Measurements from ENCODE around the gene ANAPC15.

DNA sequence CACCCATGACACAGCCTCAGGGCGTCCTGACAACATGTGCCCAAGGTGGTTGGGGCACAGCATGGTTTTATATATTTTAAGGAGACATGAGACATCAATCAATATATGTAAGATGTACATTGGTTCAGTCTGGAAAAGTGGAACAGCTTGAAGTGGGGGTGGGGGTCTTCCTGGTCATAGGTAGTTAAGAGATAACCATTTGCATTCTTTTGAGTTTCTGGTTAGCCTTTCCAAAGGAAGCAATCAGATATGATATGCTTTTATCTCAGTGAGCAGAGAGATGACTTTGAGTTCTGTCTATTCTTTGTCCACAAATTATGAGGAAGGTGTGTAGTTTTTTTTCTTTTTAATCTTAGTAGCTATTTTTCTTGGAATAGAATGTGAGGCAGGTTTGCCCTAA, 10.1 kb upstream of the ANAPC15 start:
- TF ChIP-seq, protein P1, sequence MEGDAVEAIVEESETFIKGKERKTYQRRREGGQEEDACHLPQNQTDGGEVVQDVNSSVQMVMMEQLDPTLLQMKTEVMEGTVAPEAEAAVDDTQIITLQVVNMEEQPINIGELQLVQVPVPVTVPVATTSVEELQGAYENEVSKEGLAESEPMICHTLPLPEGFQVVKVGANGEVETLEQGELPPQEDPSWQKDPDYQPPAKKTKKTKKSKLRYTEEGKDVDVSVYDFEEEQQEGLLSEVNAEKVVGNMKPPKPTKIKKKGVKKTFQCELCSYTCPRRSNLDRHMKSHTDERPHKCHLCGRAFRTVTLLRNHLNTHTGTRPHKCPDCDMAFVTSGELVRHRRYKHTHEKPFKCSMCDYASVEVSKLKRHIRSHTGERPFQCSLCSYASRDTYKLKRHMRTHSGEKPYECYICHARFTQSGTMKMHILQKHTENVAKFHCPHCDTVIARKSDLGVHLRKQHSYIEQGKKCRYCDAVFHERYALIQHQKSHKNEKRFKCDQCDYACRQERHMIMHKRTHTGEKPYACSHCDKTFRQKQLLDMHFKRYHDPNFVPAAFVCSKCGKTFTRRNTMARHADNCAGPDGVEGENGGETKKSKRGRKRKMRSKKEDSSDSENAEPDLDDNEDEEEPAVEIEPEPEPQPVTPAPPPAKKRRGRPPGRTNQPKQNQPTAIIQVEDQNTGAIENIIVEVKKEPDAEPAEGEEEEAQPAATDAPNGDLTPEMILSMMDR (IDR thresholded peaks at IDR 0.05) = no peak
- TF ChIP-seq POLR2AphosphoS5 (IDR thresholded peaks at IDR 0.05; ENCODE audit: low read depth, low read length) = no peak
